Gastroesophageal sphincter (tissue), 4 donors: Measurements from ENCODE around the gene PPP4R4. TPM values are rescaled to one million over a fixed set of nuclear protein-coding genes. Genes with fewer than 3 reads are reported as not detected.
A peak's percentile ranks its signal among the peaks of the same experiment; 100 is the strongest.

Experiments used
- ATAC-seq: fragments of 150-250 bp; one replicate; pipeline ENCODE4 v1.9.1; 2016; ENCODE audit warnings: mild to moderate bottlenecking, moderate library complexity
- H3K27ac ChIP-seq, 4 donors: fragments of 200-600 bp; sonication (generic) in 3 of 4; 1 replicate in 3 of 4; 2 replicates in 1 of 4; pipeline ENCODE4 v1.5.1; 2016 to 2019
- H3K27me3 ChIP-seq: fragments of 200-600 bp; sonication (generic); one replicate; pipeline ENCODE4 v1.5.1; 2019
- H3K36me3 ChIP-seq, 2 donors: fragments of 200-600 bp; sonication (generic); one replicate each; pipeline ENCODE4 v1.5.1; 2019; ENCODE audit warnings: control low read depth in 1 of 2
- H3K4me1 ChIP-seq, 3 donors: fragments of 200-600 bp; sonication (generic); 1 replicate in 2 of 3; 2 replicates in 1 of 3; pipeline ENCODE4 v1.5.1; 2016 to 2019; ENCODE audit warnings: control low read depth in 2 of 3
- H3K4me3 ChIP-seq, 2 donors: fragments of 200-600 bp; sonication (generic); one replicate each; pipeline ENCODE4 v1.5.1; 2019; ENCODE audit warnings: mild to moderate bottlenecking in 1 of 2, moderate library complexity in 1 of 2
- H3K9me3 ChIP-seq, 3 donors: fragments of 200-600 bp; sonication (generic); one replicate each; pipeline ENCODE4 v1.5.1; 2017 to 2019; ENCODE audit warnings: control low read depth in 2 of 3
- CTCF ChIP-seq, 4 experiments: fragments of 200-600 bp in 2 of 4; fragments of 450-650 bp in 2 of 4; sonication (generic) in 1 of 4; IDR thresholded peaks; one replicate each; pipeline ENCODE4 v1.5.1; 2017 to 2019; ENCODE audit warnings: antibody characterized with exemption in 4 of 4, mild to moderate bottlenecking in 2 of 4, moderate library complexity in 2 of 4
- EP300 ChIP-seq: sonication (generic); formaldehyde crosslinking; IDR thresholded peaks from one replicate; pipeline ENCODE4 v1.6.1; 2017; ENCODE audit warnings: antibody characterized with exemption, mild to moderate bottlenecking
- POLR2A ChIP-seq, 2 donors: fragments of 450-650 bp; IDR thresholded peaks; one replicate each; pipeline ENCODE4 v1.6.1; 2017; ENCODE audit warnings: antibody characterized with exemption in 2 of 2, mild to moderate bottlenecking in 2 of 2, moderate library complexity in 1 of 2
- POLR2AphosphoS5 ChIP-seq: sonication (generic); formaldehyde crosslinking; IDR thresholded peaks from one replicate; pipeline ENCODE4 v1.6.1; 2017; ENCODE audit warnings: antibody characterized with exemption
- WGBS, 2 donors: methylation state at CpG; one replicate each; pipeline ENCODE4 v1.1.5; 2018; ENCODE audit warnings: low coverage in 1 of 2; 5-methylcytosine and 5-hydroxymethylcytosine counted together
- total RNA-seq, 4 donors: library from RNA; depleted of rRNA; stranded (reverse); fragments of >200 nt; gene quantifications; one replicate each; pipeline ENCODE4 v1.1.0, GENCODE V29; 2016

The PPP4R4 gene
- total RNA-seq, result 1 to 10 TPM in 2 of 4 donors, under 1 TPM in 2; 0.12 to 6.5 (median 1.4) TPM

GRCh38 chr14:94173885-94174603, at the start of gene PPP4R4:
PPP4R4 (plus strand) TSS chr14:94174322; CDS start chr14:94174466, 144 bp downstream.
- no peaks in the 10 kb centered on the region for H3K9me3 ChIP-seq
- peak within 1 kb of the TSS in 3 of 4 donors; percentile 22 to 64 (median 28) for H3K27ac ChIP-seq
- H3K27me3 ChIP-seq, result peaks cover 78% of the 10 kb centered on the region
- H3K36me3 ChIP-seq, result no peaks in the 10 kb centered on the region
- H3K4me1 ChIP-seq, result peaks cover 2 to 28% (median 13%) of the 10 kb centered on the region in 3 donors
- ATAC-seq, result peak; percentile 91
- TF ChIP-seq POLR2A (IDR thresholded peaks at IDR 0.05) (no peak), POLR2AphosphoS5 (no peak), CTCF (IDR thresholded peaks at IDR 0.05) (no peak), EP300 (no peak)
- no CpG with 5 or more reads among the region's 84 CpGs for WGBS, 2 donors
- H3K4me3 ChIP-seq, result peak within 1 kb of the TSS; percentile 32 to 66

GRCh38 chr14:94124582-94125377, 49.3 kb upstream of the PPP4R4 start:
- no peak for TF ChIP-seq POLR2AphosphoS5
- no peak for TF ChIP-seq POLR2A (IDR thresholded peaks at IDR 0.05)
- no peak for TF ChIP-seq CTCF (IDR thresholded peaks at IDR 0.05)
- no peak for TF ChIP-seq EP300
- WGBS, 2 donors, result 89 to 100% methylated on average over 3 to 5 of the region's 9 CpGs
- H3K27me3 ChIP-seq, result no peaks in the 10 kb centered on the region
- peaks cover 0 to 16% (median 3%) of the 10 kb centered on the region in 3 donors for H3K4me1 ChIP-seq
- peaks cover 0 to 14% (median 0%) of the 10 kb centered on the region in 3 donors for H3K9me3 ChIP-seq
- peaks cover 0 to 21% of the 10 kb centered on the region in 2 donors for H3K36me3 ChIP-seq
- H3K27ac ChIP-seq, result no peak overlapping the region
- no peak overlapping the region for H3K4me3 ChIP-seq
- ATAC-seq, result no peak

- Histone ChIP-seq H3K9me3 (peaks cover 0 to 4% (median 0%) of the 10 kb centered on the region in 3 donors), H3K27ac (no peak overlapping the region), H3K36me3 (peaks cover 0 to 21% of the 10 kb centered on the region in 2 donors), H3K27me3 (no peaks in the 10 kb centered on the region), H3K4me3 (no peak overlapping the region), H3K4me1 (peaks cover 0 to 24% (median 3%) of the 10 kb centered on the region in 3 donors)
- no peak for ATAC-seq
- whole genome bisulfite sequencing, 2 donors, result 74 to 96% methylated on average over 3 to 4 of the region's 6 CpGs
- no peak for TF ChIP-seq CTCF (IDR thresholded peaks at IDR 0.05)
- no peak for TF ChIP-seq POLR2AphosphoS5
- TF ChIP-seq POLR2A (IDR thresholded peaks at IDR 0.05), result no peak
- TF ChIP-seq EP300, result no peak
Measured at GRCh38 chr14:94125659-94126418, 48.3 kb upstream of the PPP4R4 start.

GRCh38 chr14:94126419-94126677, 47.8 kb upstream of the PPP4R4 start:
- Histone ChIP-seq H3K4me3 (no peak overlapping the region), H3K27ac (no peak overlapping the region), H3K27me3 (no peaks in the 10 kb centered on the region), H3K36me3 (peaks cover 0 to 21% of the 10 kb centered on the region in 2 donors), H3K4me1 (peaks cover 0 to 24% (median 3%) of the 10 kb centered on the region in 3 donors), H3K9me3 (no peaks in the 10 kb centered on the region)
- no peak for TF ChIP-seq CTCF (IDR thresholded peaks at IDR 0.05)
- 83 to 89% methylated on average over 1 of the region's 1 CpG for WGBS, 2 donors
- ATAC-seq, result no peak
